DND-41 (cell line): ENCODE results near the gene PGBD5.

Source experiments
- ATAC-seq: fragments of 200-7000 bp; cut with Tn5 transposase; 3 replicates; pipeline ENCODE4 v1.9.1; 2021; ENCODE audit warnings: low read depth; ENCODE audit not compliant: insufficient read depth
- DNase-seq: peaks from one replicate; pipeline ENCODE4 v3.0.0-alpha.2; 2020
- H2AFZ ChIP-seq: 2 replicates; pipeline ENCODE4 v1.6.0; 2012; ENCODE audit warnings: low read depth, low read length
- H3K27ac ChIP-seq: 2 replicates; pipeline ENCODE4 v1.5.1; 2012; ENCODE audit warnings: low read length, inconsistent platforms
- H3K27me3 ChIP-seq: fragments of 200-600 bp; sonication (generic); 2 replicates; pipeline ENCODE4 v1.6.0; 2012; ENCODE audit warnings: low read length, mild to moderate bottlenecking, inconsistent platforms; ENCODE audit not compliant: insufficient read depth, poor library complexity
- H3K36me3 ChIP-seq: 2 replicates; pipeline ENCODE4 v1.5.1; 2012; ENCODE audit warnings: low read length, inconsistent platforms; ENCODE audit not compliant: insufficient read depth
- H3K4me1 ChIP-seq: 2 replicates; pipeline ENCODE4 v1.5.1; 2012; ENCODE audit warnings: mild to moderate bottlenecking, low read length; ENCODE audit not compliant: insufficient read depth
- H3K4me2 ChIP-seq: 2 replicates; pipeline ENCODE4 v1.6.0; 2012; ENCODE audit warnings: mild to moderate bottlenecking, moderate library complexity, low read length, inconsistent platforms; ENCODE audit not compliant: insufficient read depth
- H3K4me3 ChIP-seq, 2 experiments: fragments of 200-600 bp in 1 of 2; shearing (Covaris generic) in 1 of 2; 2 replicates each; pipeline ENCODE4 v1.5.1; 2012 to 2016; ENCODE audit warnings: inconsistent platforms in 2 of 2, low read length in 2 of 2, mild to moderate bottlenecking in 2 of 2, low read depth in 1 of 2, moderate library complexity in 1 of 2
- H3K79me2 ChIP-seq: 2 replicates; pipeline ENCODE4 v1.6.0; 2012; ENCODE audit warnings: low read length, inconsistent platforms; ENCODE audit not compliant: insufficient read depth
- H3K9ac ChIP-seq: 2 replicates; pipeline ENCODE4 v1.6.0; 2012; ENCODE audit warnings: low read depth, mild to moderate bottlenecking, inconsistent platforms, low read length, moderate library complexity
- H3K9me3 ChIP-seq: 2 replicates; pipeline ENCODE4 v1.5.1; 2012; ENCODE audit warnings: low read length, moderate library complexity, mild to moderate bottlenecking, inconsistent platforms; ENCODE audit not compliant: insufficient read depth, severe bottlenecking
- H4K20me1 ChIP-seq: 2 replicates; pipeline ENCODE4 v1.6.0; 2012; ENCODE audit warnings: low read length; ENCODE audit not compliant: insufficient read depth
- EZH2 ChIP-seq: IDR thresholded peaks from 3 replicates; pipeline ENCODE4 v1.6.1; 2012; ENCODE audit warnings: borderline replicate concordance, low read depth, mild to moderate bottlenecking, moderate library complexity, low read length, inconsistent platforms; ENCODE audit not compliant: severe bottlenecking
- TF ChIP-seq, protein P1 (sequence below): IDR thresholded peaks from 2 replicates; pipeline ENCODE4 v1.5.1; 2012; ENCODE audit warnings: borderline replicate concordance, low read length, moderate library complexity, mild to moderate bottlenecking; ENCODE audit not compliant: poor library complexity, severe bottlenecking; ENCODE audit errors: extremely low read depth

The PGBD5 gene

DNA sequence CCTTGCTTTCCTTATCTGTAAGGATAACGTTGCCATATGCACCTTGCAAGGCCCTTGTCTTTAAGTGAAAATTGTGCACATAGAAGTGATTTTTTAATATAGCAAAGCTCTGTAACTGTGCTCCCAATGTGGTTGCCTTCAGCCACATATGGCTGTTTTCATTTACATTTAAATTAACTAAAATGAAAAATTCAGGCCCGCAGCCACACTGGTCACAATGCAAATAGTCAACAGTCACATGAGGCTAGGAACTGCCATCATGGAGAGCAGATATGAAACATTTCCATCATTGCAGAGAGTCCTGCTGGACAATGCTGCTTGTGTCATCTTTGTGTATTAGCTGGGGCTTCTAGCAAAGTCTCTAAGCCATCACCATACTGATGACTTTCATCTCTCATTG, 83.4 kb downstream of the PGBD5 start:
- TF ChIP-seq, protein P1, sequence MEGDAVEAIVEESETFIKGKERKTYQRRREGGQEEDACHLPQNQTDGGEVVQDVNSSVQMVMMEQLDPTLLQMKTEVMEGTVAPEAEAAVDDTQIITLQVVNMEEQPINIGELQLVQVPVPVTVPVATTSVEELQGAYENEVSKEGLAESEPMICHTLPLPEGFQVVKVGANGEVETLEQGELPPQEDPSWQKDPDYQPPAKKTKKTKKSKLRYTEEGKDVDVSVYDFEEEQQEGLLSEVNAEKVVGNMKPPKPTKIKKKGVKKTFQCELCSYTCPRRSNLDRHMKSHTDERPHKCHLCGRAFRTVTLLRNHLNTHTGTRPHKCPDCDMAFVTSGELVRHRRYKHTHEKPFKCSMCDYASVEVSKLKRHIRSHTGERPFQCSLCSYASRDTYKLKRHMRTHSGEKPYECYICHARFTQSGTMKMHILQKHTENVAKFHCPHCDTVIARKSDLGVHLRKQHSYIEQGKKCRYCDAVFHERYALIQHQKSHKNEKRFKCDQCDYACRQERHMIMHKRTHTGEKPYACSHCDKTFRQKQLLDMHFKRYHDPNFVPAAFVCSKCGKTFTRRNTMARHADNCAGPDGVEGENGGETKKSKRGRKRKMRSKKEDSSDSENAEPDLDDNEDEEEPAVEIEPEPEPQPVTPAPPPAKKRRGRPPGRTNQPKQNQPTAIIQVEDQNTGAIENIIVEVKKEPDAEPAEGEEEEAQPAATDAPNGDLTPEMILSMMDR: no peak
- no peak for TF ChIP-seq EZH2

DNA sequence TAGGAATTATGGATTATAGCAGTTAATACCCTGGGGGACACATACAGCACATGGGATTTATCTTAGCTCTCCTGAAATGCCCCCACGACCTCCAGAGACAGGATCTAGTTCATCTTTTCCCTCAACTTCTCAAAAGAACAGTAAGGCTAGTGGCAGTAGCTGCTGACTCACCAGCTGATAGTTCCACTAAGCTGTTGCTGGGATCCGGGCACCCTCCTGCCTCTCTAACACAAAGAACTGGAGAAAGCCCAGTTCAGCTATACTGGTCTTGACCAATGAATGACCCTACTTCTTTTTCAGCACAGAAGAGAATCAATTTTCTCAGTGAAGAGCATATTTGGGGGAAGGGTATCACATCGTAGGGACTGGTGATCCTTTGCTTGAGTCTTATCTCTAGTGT, 84.1 kb downstream of the PGBD5 start:
- H3K27me3 ChIP-seq: peaks cover 7% of the 10 kb centered on the region
- H3K4me2 ChIP-seq: no peak overlapping the region
- H3K36me3 ChIP-seq: no peaks in the 10 kb centered on the region
- H3K9me3 ChIP-seq: no peaks in the 10 kb centered on the region
- TF ChIP-seq, protein P1: no peak
- no peak for TF ChIP-seq EZH2
- no peak overlapping the region for H3K9ac ChIP-seq
- DNase-seq (no peak), ATAC-seq (no peak)
- H4K20me1 ChIP-seq: no peaks in the 10 kb centered on the region
- H3K79me2 ChIP-seq: no peaks in the 10 kb centered on the region
- H2AFZ ChIP-seq: no peak overlapping the region
- H3K4me1 ChIP-seq: no peaks in the 10 kb centered on the region
- H3K4me3 ChIP-seq: no peak overlapping the region
- no peak overlapping the region for H3K27ac ChIP-seq

More for the DNA sequence above, 83.4 kb downstream of the PGBD5 start:
- Histone ChIP-seq H2AFZ (no peak overlapping the region), H3K4me2 (no peak overlapping the region), H3K4me1 (no peaks in the 10 kb centered on the region), H3K27ac (no peak overlapping the region), H3K9me3 (no peaks in the 10 kb centered on the region), H3K27me3 (peaks cover 7% of the 10 kb centered on the region), H3K79me2 (no peaks in the 10 kb centered on the region), H3K9ac (no peak overlapping the region), H4K20me1 (no peaks in the 10 kb centered on the region), H3K4me3 (no peak overlapping the region), H3K36me3 (no peaks in the 10 kb centered on the region)
- ATAC-seq (no peak), DNase-seq (no peak)

DNA sequence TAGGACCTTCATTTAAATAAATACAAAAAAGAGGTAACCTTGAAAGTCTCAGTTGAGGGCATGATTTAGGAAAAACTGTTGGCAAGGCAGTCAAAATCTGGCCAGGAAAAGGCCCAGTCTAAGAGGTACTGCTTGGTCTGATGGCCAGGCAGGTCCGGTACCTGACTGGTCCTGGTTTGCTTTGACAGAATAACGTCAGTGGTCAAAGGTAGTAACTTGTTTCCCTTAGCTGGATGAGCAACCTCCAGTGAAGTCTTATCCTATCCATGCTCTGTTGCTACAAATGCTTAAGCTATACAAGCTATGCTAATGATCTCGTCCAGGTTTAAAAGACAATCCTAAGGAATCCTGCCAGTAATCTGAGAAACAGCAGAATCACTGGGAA, 85.0 kb downstream of the PGBD5 start:
- Histone ChIP-seq H3K4me3 (no peak overlapping the region), H3K4me1 (no peaks in the 10 kb centered on the region), H3K9me3 (no peaks in the 10 kb centered on the region), H3K9ac (no peak overlapping the region), H3K79me2 (no peaks in the 10 kb centered on the region), H3K27me3 (peaks cover 7% of the 10 kb centered on the region), H4K20me1 (no peaks in the 10 kb centered on the region), H3K27ac (no peak overlapping the region), H2AFZ (no peak overlapping the region), H3K4me2 (no peak overlapping the region), H3K36me3 (no peaks in the 10 kb centered on the region)
- DNase-seq (no peak), ATAC-seq (no peak)
- TF ChIP-seq, protein P1: no peak
- TF ChIP-seq EZH2: no peak

DNA sequence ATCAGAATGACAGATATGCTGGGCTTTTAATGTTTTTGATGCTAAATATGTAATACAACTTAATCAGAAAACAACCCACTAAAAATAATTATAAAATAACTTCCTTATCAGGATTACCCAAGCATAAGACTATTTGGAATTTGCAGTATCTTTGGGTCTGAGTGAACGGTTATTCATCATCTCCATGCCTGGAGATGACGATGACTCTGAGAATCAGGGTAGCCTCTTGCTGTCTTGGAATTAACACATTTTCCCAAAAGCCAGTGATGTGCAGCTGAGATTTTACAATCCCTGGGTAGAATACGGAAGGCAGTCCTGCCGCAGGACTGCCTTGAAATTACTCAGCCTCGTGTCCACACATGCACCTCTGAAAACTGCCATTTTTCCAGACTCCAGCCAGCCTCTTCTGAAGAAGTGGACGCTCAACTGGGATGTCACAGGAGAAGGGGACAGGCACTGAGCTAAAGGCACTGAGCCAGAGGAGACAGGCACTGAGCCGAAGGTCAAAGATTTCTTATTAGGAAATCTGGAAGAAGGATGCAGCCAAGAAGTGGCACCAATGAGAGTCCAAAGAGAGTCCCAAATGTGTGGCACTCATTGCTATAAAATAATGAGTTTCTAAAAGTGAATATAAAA, 85.5 kb downstream of the PGBD5 start:
- no peak overlapping the region for H3K27ac ChIP-seq
- H3K9ac ChIP-seq: no peak overlapping the region
- H4K20me1 ChIP-seq: no peaks in the 10 kb centered on the region; the same call in 1 of the 2 replicates
- peaks cover 7% of the 10 kb centered on the region for H3K27me3 ChIP-seq
- no peaks in the 10 kb centered on the region for H3K36me3 ChIP-seq
- no peaks in the 10 kb centered on the region for H3K79me2 ChIP-seq
- H3K4me3 ChIP-seq: no peak overlapping the region
- no peaks in the 10 kb centered on the region for H3K9me3 ChIP-seq
- no peak overlapping the region for H2AFZ ChIP-seq
- TF ChIP-seq EZH2: no peak
- TF ChIP-seq, protein P1: no peak
- no peak overlapping the region for H3K4me2 ChIP-seq
- DNase-seq (no peak), ATAC-seq (no peak)
- H3K4me1 ChIP-seq: no peaks in the 10 kb centered on the region
